T-cell (primary cell): Measurements from ENCODE around the gene CNTN5. TPM values are rescaled to one million over a fixed set of nuclear protein-coding genes. Genes with fewer than 3 reads are reported as not detected.

ENCODE experiments used
- ATAC-seq, 4 experiments: fragments of 200-7000 bp in 3 of 4; fragments of 150-1000 bp in 1 of 4; cut with Tn5 transposase; replicated peaks in 1 of 4; 1 replicate in 3 of 4; 2 replicates in 1 of 4; pipeline ENCODE4 v1.10.0; 2021; ENCODE audit warnings: moderate library complexity in 3 of 4, mild to moderate bottlenecking in 2 of 4, moderate number of reproducible peaks in 1 of 4
- CTCF ChIA-PET, 2 donors: fragments of 300-600 bp; sonication (Branson Sonifier 250); formaldehyde crosslinking; loops; one replicate each; lab custom pipeline; 2022; ENCODE audit warnings: antibody characterized with exemption in 2 of 2; lab: Charles Lee
- POLR2A ChIA-PET, 2 donors: fragments of 300-600 bp; sonication (Branson Sonifier 250); formaldehyde crosslinking; loops; one replicate each; lab custom pipeline; 2022; ENCODE audit warnings: antibody characterized with exemption in 2 of 2; lab: Charles Lee
- DNase-seq, 35 experiments: peaks; one replicate each; pipeline versions ENCODE4 v3.0.0 to v3.0.0-alpha.2; 2013 to 2023
- H3K27ac ChIP-seq: one replicate; pipeline ENCODE4 v1.5.1; 2013; ENCODE audit warnings: low read length
- H3K27me3 ChIP-seq, 2 experiments: replicated peaks in 1 of 2; 1 replicate in 1 of 2; 2 replicates in 1 of 2; pipeline versions ENCODE4 v1.6.1 to v1.7.0; 2013; ENCODE audit warnings: low read length in 1 of 2, mixed read lengths in 1 of 2; ENCODE audit not compliant: control insufficient read depth in 2 of 2, insufficient read depth in 2 of 2; ENCODE audit errors: extremely low read depth in 1 of 2
- H3K36me3 ChIP-seq, 2 donors: 1 replicate in 1 of 2; 2 replicates in 1 of 2; pipeline versions ENCODE4 v1.6.1 to v1.7.0; 2013; ENCODE audit warnings: low read length in 1 of 2; ENCODE audit not compliant: control insufficient read depth in 2 of 2, insufficient read depth in 1 of 2; ENCODE audit errors: extremely low read depth in 1 of 2
- H3K4me1 ChIP-seq, 2 experiments: 1 replicate in 1 of 2; 2 replicates in 1 of 2; pipeline versions ENCODE4 v1.6.1 to v1.7.0; 2013; ENCODE audit warnings: low read length in 2 of 2, mixed read lengths in 1 of 2; ENCODE audit not compliant: insufficient read depth in 2 of 2, control insufficient read depth in 1 of 2; ENCODE audit errors: extremely low read depth in 1 of 2
- H3K4me3 ChIP-seq, 2 donors: 1 replicate in 1 of 2; 2 replicates in 1 of 2; pipeline versions ENCODE4 v1.5.1 to v1.7.0; 2013; ENCODE audit warnings: mild to moderate bottlenecking in 2 of 2, low read length in 1 of 2, moderate library complexity in 1 of 2; ENCODE audit not compliant: control insufficient read depth in 1 of 2; ENCODE audit errors: extremely low read depth in 1 of 2
- H3K9me3 ChIP-seq: 2 replicates; pipeline ENCODE4 v1.7.0; 2013
- H3K27ac Mint-ChIP-seq, 2 donors: one replicate each; pipeline ENCODE4 v1.8.0; 2020 to 2021; ENCODE audit warnings: mild to moderate bottlenecking in 2 of 2, mixed read lengths in 2 of 2
- H3K27me3 Mint-ChIP-seq, 2 donors: one replicate each; pipeline ENCODE4 v1.8.0; 2021 to 2022; ENCODE audit warnings: mixed read lengths in 2 of 2
- H3K36me3 Mint-ChIP-seq: one replicate; pipeline ENCODE4 v1.8.0; 2021; ENCODE audit warnings: mixed read lengths
- H3K4me1 Mint-ChIP-seq, 3 donors: one replicate each; pipeline ENCODE4 v1.8.0; 2020 to 2022; ENCODE audit warnings: mixed read lengths in 3 of 3, mild to moderate bottlenecking in 1 of 3
- H3K4me3 Mint-ChIP-seq, 3 donors: one replicate each; pipeline ENCODE4 v1.8.0; 2020 to 2022; ENCODE audit warnings: mild to moderate bottlenecking in 3 of 3, mixed read lengths in 3 of 3, moderate library complexity in 3 of 3
- H3K9me3 Mint-ChIP-seq, 3 donors: one replicate each; pipeline ENCODE4 v1.8.0; 2020 to 2022; ENCODE audit warnings: mixed read lengths in 3 of 3
- WGBS: methylation state at CpG from one replicate; pipeline ENCODE4 v1.1.5; 2013; ENCODE audit warnings: missing lambda C conversion rate; ENCODE audit not compliant: insufficient coverage; 5-methylcytosine and 5-hydroxymethylcytosine counted together
- total RNA-seq, 35 experiments: library from RNA in 6 of 35; stranded (reverse) in 6 of 35; fragments of 120-200 nt in 1 of 35; gene quantifications; one replicate each; pipeline versions ENCODE4 v1.2.1 to v1.2.4 and lab custom pipeline; 2013 to 2026

CNTN5 gene
- total RNA-seq, 5 donors from 2014 or later (not counting 1 experiment from before 2014, with no cell fraction given), result not detected

DNA sequence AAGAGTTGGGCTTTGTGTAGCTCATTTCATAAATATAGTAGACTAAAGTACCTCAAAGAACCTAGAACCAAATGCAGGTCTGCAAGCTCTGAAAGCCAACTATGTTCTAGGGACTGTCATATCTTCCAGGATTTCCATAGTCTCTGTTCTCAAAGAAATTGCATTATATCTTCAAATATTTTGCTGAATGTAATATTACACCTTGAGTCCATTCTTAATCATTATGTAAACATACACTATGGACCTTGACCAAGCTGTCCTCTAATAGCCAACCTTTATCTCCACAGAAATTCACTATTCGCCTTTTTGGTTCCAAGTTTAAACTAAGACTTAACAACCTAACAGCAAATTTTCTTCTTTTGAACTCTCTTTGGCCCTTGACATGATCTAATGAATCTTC lies 987.7 kb downstream of the CNTN5 start:
- POLR2A ChIA-PET, result no interaction called here
- Histone ChIP-seq H3K27me3 (no peaks in the 10 kb centered on the region), H3K36me3 (no peaks in the 10 kb centered on the region), H3K4me3 (no peak overlapping the region), H3K27ac (no peak overlapping the region), H3K9me3 (no peaks in the 10 kb centered on the region), H3K4me1 (no peaks in the 10 kb centered on the region)
- Mint-ChIP-seq H3K27ac (no peak overlapping the region), H3K4me3 (no peak overlapping the region), H3K9me3 (peaks cover 20 to 36% (median 28%) of the 10 kb centered on the region in 3 donors), H3K36me3 (no peaks in the 10 kb centered on the region), H3K4me1 (no peaks in the 10 kb centered on the region), H3K27me3 (no peaks in the 10 kb centered on the region)
- DNase-seq (no peak), ATAC-seq (no peak)
- CTCF ChIA-PET, result no interaction called here
- 57% methylated on average over 1 of the region's 1 CpG for WGBS

DNA sequence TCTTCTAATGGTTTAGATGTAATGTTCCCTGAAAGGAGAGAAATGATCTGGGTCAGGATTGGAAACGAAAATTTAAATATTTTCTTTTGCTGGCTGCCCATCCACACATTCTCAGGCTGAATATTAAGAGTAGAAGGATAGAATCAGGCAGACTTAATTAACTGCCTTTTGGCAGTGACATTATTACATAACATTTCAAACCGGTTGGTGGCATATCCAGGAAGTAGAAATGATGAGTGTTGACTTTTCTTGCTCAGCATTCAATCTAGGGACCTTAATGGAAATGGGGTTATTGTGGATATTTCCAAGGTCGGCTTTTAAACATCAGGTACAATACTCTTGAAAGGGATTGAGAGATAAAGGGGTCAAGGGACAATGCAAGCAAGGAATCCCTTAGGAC lies 989.0 kb downstream of the CNTN5 start:
- no peak for ATAC-seq
- Mint-ChIP-seq H3K4me3 (no peak overlapping the region), H3K27ac (no peak overlapping the region), H3K4me1 (no peaks in the 10 kb centered on the region), H3K9me3 (peaks cover 17 to 32% (median 30%) of the 10 kb centered on the region in 3 donors), H3K27me3 (no peaks in the 10 kb centered on the region), H3K36me3 (no peaks in the 10 kb centered on the region)
- ChIA-PET POLR2A (no interaction called here), CTCF (no interaction called here)
- Histone ChIP-seq H3K27me3 (no peaks in the 10 kb centered on the region), H3K4me1 (no peaks in the 10 kb centered on the region), H3K36me3 (no peaks in the 10 kb centered on the region), H3K27ac (no peak overlapping the region), H3K4me3 (no peak overlapping the region), H3K9me3 (no peaks in the 10 kb centered on the region)
- no peak for DNase-seq
- WGBS, result no CpG with 5 or more reads among the region's 3 CpGs

DNA sequence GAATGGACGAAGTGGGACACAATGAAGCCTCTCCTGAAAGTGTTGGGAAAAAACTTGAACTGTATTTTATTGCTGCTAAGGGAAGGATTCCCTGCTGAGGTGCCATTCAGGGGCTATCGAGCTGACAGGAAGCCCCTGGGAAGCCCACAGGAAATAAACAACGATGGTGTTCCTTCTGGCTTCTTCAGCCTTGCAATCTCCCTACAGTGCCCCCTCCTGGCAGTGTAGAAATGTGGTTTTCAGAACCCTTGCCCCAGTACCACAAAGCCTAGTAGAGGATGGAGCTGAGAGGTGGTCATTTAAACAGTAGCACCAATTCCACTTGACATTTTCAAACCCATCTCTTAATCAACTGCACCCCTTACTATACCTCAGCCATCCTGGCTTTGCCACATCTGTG lies 989.6 kb downstream of the CNTN5 start:
- Mint-ChIP-seq H3K27me3 (no peaks in the 10 kb centered on the region), H3K27ac (no peak overlapping the region), H3K4me1 (no peaks in the 10 kb centered on the region), H3K36me3 (no peaks in the 10 kb centered on the region), H3K9me3 (peaks cover 19 to 30% (median 29%) of the 10 kb centered on the region in 3 donors), H3K4me3 (no peak overlapping the region)
- H3K36me3 ChIP-seq, result no peaks in the 10 kb centered on the region
- no peak overlapping the region for H3K27ac ChIP-seq
- no peak overlapping the region for H3K4me3 ChIP-seq
- POLR2A ChIA-PET, result no interaction called here
- no peaks in the 10 kb centered on the region for H3K27me3 ChIP-seq
- DNase-seq, result no peak
- no peak for ATAC-seq
- no CpG with 5 or more reads among the region's 3 CpGs for WGBS
- no peaks in the 10 kb centered on the region for H3K4me1 ChIP-seq
- no peaks in the 10 kb centered on the region for H3K9me3 ChIP-seq
- CTCF ChIA-PET, result no interaction called here

DNA sequence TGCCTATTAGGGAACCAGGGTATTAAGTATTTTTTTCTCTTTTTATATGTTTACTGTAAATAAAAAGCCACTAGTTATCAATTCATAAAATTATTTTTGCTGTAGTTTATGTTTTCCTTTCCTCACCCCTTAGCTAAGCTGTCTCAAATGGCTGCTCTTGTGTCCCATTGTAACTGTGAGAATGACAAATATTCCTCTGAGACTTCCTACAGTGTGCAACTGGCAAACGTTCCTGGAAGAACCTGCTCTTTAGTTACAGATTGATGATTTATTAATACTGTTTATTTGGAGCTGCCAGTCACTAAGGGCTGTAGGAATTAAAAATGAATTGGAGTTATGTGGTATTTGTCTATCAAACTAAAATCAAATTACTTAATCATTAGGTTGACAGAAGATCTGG lies 990.9 kb downstream of the CNTN5 start:
- H3K9me3 ChIP-seq, result no peaks in the 10 kb centered on the region
- no peaks in the 10 kb centered on the region for H3K27me3 ChIP-seq
- DNase-seq (no peak), ATAC-seq (no peak)
- H3K9me3 Mint-ChIP-seq, result peaks cover 19 to 26% (median 25%) of the 10 kb centered on the region in 3 donors
- CTCF ChIA-PET, result no interaction called here
- H3K4me3 ChIP-seq, result no peak overlapping the region
- H3K4me1 Mint-ChIP-seq, result no peaks in the 10 kb centered on the region
- H3K4me1 ChIP-seq, result no peaks in the 10 kb centered on the region
- no peak overlapping the region for H3K4me3 Mint-ChIP-seq
- no peak overlapping the region for H3K27ac Mint-ChIP-seq
- no peak overlapping the region for H3K27ac ChIP-seq
- POLR2A ChIA-PET, result no interaction called here
- WGBS, result no CpG with 5 or more reads among the region's 1 CpG
- no peaks in the 10 kb centered on the region for H3K27me3 Mint-ChIP-seq
- H3K36me3 ChIP-seq, result no peaks in the 10 kb centered on the region
- no peaks in the 10 kb centered on the region for H3K36me3 Mint-ChIP-seq

DNA sequence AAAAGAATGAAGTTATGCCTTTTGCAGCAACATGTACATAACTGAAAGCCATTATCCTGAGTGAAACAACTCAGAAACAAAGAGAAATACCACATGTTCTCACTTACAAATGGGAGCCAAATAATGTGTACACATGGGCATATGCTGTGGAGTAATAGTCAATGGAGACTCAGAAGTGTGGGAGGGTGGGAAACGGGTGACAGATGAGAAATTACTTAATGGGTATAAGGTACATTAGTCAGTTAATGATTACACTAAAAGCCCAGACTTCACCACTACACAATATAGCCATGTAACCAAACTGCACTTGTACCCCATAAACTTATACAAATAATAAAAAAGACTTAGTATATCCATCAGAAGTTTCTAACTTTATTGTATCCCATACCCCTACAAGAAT lies 992.3 kb downstream of the CNTN5 start:
- ChIA-PET CTCF (no interaction called here), POLR2A (no interaction called here)
- H3K27me3 Mint-ChIP-seq, result no peaks in the 10 kb centered on the region
- no peaks in the 10 kb centered on the region for H3K9me3 ChIP-seq
- H3K9me3 Mint-ChIP-seq, result peaks cover 12 to 26% (median 22%) of the 10 kb centered on the region in 3 donors
- no CpG with 5 or more reads among the region's 1 CpG for WGBS
- no peak overlapping the region for H3K4me3 Mint-ChIP-seq
- no peak for DNase-seq
- no peaks in the 10 kb centered on the region for H3K36me3 Mint-ChIP-seq
- H3K4me1 ChIP-seq, result no peaks in the 10 kb centered on the region
- no peaks in the 10 kb centered on the region for H3K27me3 ChIP-seq
- no peak overlapping the region for H3K27ac ChIP-seq
- H3K36me3 ChIP-seq, result no peaks in the 10 kb centered on the region
- H3K4me3 ChIP-seq, result no peak overlapping the region
- H3K27ac Mint-ChIP-seq, result no peak overlapping the region
- H3K4me1 Mint-ChIP-seq, result no peaks in the 10 kb centered on the region
- ATAC-seq, result no peak

DNA sequence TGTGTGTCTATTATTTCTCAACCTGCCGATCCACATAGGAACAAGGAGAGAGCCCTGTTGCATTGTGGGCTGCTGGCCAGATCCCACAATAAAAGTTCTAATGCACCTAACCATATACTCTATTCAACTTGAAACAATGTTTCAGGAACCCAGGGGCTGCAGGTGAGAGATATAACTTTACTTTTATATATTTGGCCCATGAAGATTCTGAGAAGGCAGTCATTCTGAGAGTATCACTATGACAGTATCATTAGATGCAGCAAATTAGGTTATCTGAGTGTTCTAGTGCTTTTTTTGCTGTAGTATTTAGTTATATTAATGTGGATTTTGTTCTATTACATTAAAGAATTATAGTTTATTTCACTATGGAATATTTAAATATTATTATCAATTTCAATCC lies 1011.2 kb downstream of the CNTN5 start:
- no CpG with 5 or more reads among the region's 1 CpG for WGBS
- Mint-ChIP-seq H3K9me3 (peaks cover 8 to 19% (median 10%) of the 10 kb centered on the region in 3 donors), H3K27ac (no peak overlapping the region), H3K36me3 (no peaks in the 10 kb centered on the region), H3K4me1 (no peaks in the 10 kb centered on the region), H3K4me3 (no peak overlapping the region), H3K27me3 (no peaks in the 10 kb centered on the region)
- ATAC-seq (no peak), DNase-seq (no peak)
- no peak overlapping the region for H3K4me3 ChIP-seq
- POLR2A ChIA-PET, result no interaction called here
- H3K9me3 ChIP-seq, result no peaks in the 10 kb centered on the region
- no peak overlapping the region for H3K27ac ChIP-seq
- CTCF ChIA-PET, result no interaction called here
- no peaks in the 10 kb centered on the region for H3K27me3 ChIP-seq
- no peaks in the 10 kb centered on the region for H3K4me1 ChIP-seq
- no peaks in the 10 kb centered on the region for H3K36me3 ChIP-seq

DNA sequence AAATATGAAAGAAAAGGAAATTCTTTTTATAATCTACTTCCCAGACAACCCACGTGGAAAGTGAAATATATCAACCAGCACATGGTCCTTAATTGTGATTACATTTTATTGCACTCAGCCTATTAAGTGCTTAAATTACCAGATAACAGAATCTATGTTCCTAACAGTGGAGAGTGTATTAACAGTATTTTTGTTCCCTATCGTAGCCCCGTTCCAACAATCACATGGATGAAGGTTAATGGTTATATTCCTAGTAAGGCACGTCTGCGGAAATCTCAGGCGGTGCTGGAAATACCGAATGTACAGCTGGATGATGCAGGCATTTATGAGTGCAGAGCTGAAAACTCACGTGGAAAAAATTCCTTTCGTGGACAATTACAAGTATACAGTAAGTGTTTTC lies 1040.3 kb downstream of the CNTN5 start:
- Histone ChIP-seq H3K36me3 (no peaks in the 10 kb centered on the region), H3K27me3 (no peaks in the 10 kb centered on the region), H3K27ac (no peak overlapping the region), H3K4me1 (no peaks in the 10 kb centered on the region), H3K9me3 (no peaks in the 10 kb centered on the region), H3K4me3 (no peak overlapping the region)
- no peaks in the 10 kb centered on the region for H3K4me1 Mint-ChIP-seq
- ChIA-PET POLR2A (no interaction called here), CTCF (no interaction called here)
- H3K9me3 Mint-ChIP-seq, result peaks cover 5 to 21% (median 14%) of the 10 kb centered on the region in 3 donors
- DNase-seq (no peak), ATAC-seq (no peak)
- H3K4me3 Mint-ChIP-seq, result no peak overlapping the region
- WGBS, result 81% methylated on average over 5 of the region's 9 CpGs
- H3K36me3 Mint-ChIP-seq, result no peaks in the 10 kb centered on the region
- H3K27ac Mint-ChIP-seq, result no peak overlapping the region
- no peaks in the 10 kb centered on the region for H3K27me3 Mint-ChIP-seq
